CD4-positive, alpha-beta T cell treated with Interleukin-21 for 1 hour (primary cell): ENCODE measurements around the gene PCYOX1L.
"Not testable (repeated sequence)": the region's sequence is repeated elsewhere in the genome, so short reads cannot be mapped to it uniquely, and the experiment has no call there.

ENCODE experiments used
- DNase-seq: peaks from one replicate; pipeline ENCODE4 v3.0.0-alpha.2; 2020

PCYOX1L gene

GRCh38 chr5:149389552-149390495 lies 32.0 kb downstream of the PCYOX1L start:
- no peak for DNase-seq

- DNase-seq = not testable (repeated sequence)
Measured at GRCh38 chr5:149391076-149391475, 33.2 kb downstream of the PCYOX1L start.

GRCh38 chr5:149391524-149391923 lies 33.7 kb downstream of the PCYOX1L start:
- no peak for DNase-seq

- DNase-seq = no peak
Measured at GRCh38 chr5:149392718-149393117, 34.9 kb downstream of the PCYOX1L start.

GRCh38 chr5:149394996-149395395 lies 37.1 kb downstream of the PCYOX1L start:
- DNase-seq = not testable (repeated sequence)

- no peak for DNase-seq
Measured at GRCh38 chr5:149397530-149397929, 39.7 kb downstream of the PCYOX1L start.

GRCh38 chr5:149398747-149399266 lies 41.0 kb downstream of the PCYOX1L start:
- DNase-seq = not testable (repeated sequence)

GRCh38 chr5:149399775-149400174 lies 41.9 kb downstream of the PCYOX1L start:
- no peak for DNase-seq

GRCh38 chr5:149400304-149400703 lies 42.5 kb downstream of the PCYOX1L start:
- DNase-seq = no peak

GRCh38 chr5:149401051-149401450 lies 43.2 kb downstream of the PCYOX1L start:
- no peak for DNase-seq

- no peak for DNase-seq
Measured at GRCh38 chr5:149402291-149402690, 44.4 kb downstream of the PCYOX1L start.

- DNase-seq = no peak
Measured at GRCh38 chr5:149403923-149404745, 46.3 kb downstream of the PCYOX1L start.

GRCh38 chr5:149404746-149405549 lies 47.1 kb downstream of the PCYOX1L start:
- no peak for DNase-seq

- DNase-seq = no peak
Measured at GRCh38 chr5:149405550-149406202, 47.8 kb downstream of the PCYOX1L start.

GRCh38 chr5:149406203-149406978 lies 48.5 kb downstream of the PCYOX1L start:
- DNase-seq = no peak

- no peak for DNase-seq
Measured at GRCh38 chr5:149406979-149407306, 49.1 kb downstream of the PCYOX1L start.

- DNase-seq = no peak
Measured at GRCh38 chr5:149407323-149408251, 49.7 kb downstream of the PCYOX1L start.

GRCh38 chr5:149408252-149409099 lies 50.6 kb downstream of the PCYOX1L start:
- no peak for DNase-seq

- no peak for DNase-seq
Measured at GRCh38 chr5:149409268-149409948, 51.6 kb downstream of the PCYOX1L start.
